SHP77 (cell line): Measurements from ENCODE around the gene UROC1.

Experiments
- DNase-seq, 2 experiments: peaks; one replicate each; lab custom pipeline; 2025; lab: John Stamatoyannopoulos, UW

Gene UROC1

DNA sequence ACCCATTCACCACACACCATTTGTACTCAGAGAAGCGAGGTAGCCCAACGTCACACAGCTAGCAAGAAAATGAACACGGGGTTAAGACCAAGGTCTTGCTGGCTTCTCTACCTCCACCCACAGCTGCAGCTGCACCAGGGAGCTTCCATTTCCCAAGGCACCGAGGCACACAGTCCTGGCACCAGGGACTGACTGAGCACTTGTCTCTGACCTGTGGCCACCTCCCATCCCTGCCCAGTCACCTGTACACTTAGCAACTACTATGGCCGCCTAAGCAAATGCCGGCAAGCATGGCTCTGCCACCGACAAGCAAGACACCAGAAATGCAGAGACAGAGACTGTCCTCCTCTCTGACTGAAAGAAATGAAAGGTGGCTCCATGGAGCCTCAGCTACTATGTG lies 57.2 kb downstream of the UROC1 start:
- no peak for DNase-seq

- DNase-seq: no peak
Observed at GRCh38 chr3:126459763-126460127, 57.8 kb downstream of the UROC1 start.

DNA sequence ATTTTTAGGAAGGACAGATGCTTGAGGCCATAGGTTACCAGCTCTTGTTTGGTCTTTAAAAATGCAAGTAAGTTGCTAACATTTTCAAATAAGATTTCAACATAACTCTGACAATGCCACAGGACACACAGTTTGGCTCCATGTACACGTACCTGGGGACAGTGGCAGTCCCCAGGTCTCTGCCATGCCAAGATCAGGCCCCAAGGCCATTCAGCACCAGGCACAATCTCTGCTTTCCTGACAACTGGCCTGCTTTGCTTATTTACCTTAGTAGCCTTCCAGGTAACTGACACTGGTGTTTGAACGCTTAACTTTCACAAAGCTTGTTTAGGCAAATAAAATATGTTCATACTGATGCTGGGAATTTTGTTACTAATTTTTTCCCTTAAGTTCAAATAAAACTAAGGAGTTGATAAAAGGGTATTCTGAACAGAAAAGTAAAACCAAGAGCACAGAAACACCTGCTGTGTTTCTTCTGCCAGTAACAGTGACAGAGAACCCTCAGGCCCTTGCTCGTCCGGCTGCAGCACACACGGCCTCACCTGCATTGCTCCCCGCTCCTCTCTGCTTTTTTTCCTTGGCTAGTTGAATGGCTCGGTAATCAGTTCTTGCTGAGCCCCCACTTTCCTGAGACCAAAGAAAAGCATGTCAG lies 58.3 kb downstream of the UROC1 start:
- DNase-seq: no peak

- DNase-seq: no peak
Observed at GRCh38 chr3:126456766-126457388, 60.7 kb downstream of the UROC1 start.

- DNase-seq: no peak
Observed at GRCh38 chr3:126456211-126456610, 61.4 kb downstream of the UROC1 start.

DNA sequence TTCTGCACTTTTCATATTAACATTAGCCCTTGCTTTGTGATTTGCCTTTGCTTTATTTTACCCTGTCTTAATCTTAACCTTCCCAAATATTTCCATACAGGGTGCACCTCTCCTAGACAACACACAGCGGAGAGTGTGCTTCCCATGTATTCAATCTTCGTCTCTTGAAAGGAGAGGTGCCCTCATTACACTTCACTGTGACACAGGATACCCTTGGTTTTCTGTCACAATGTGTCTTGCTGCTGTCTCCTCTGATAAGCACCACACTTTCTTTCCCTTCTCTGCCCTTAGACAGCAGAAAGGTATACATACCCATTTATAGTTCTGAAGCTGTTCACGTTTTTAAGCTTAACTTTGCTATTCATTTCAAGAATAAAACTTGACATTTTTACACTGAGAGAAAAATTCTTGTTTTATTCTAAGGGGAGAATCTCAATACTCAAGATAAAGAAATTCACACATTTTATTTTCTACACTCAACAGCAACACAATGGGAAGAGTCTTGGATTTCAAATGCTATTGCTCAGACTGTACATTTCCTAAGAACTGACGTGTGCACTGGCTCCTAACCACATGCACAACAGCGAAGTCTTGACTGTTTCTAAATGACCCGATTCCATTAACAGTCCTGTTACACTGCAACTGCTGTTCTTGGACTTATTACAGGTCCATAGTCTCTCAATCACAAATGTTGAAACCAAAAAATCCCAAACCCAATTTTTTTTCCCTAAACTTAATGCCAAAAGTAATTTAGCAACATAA lies 63.0 kb downstream of the UROC1 start:
- DNase-seq: no peak

- no peak for DNase-seq
Observed at GRCh38 chr3:126454025-126454424, 63.5 kb downstream of the UROC1 start.

DNA sequence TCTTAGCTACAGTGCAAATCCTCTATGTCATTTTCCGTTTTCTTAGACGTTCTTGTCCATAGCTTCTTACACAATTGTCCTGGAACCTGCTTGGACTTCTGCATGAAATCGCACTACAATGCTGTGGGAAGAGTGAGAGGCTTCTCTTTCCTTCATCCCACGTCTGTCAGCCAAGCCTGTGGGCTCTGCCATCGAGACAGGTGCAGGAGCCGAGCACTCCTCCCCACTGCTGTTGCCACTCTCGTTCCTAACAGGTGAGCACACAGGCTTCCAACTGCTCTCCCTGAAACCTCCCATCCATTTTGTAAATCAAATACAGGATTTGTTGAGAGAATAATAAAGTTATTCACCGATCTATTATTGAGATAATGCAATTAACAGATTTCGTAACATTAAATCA lies 65.4 kb downstream of the UROC1 start:
- DNase-seq: no peak

- DNase-seq: no peak
Observed at GRCh38 chr3:126451511-126451910, 66.1 kb downstream of the UROC1 start.

DNA sequence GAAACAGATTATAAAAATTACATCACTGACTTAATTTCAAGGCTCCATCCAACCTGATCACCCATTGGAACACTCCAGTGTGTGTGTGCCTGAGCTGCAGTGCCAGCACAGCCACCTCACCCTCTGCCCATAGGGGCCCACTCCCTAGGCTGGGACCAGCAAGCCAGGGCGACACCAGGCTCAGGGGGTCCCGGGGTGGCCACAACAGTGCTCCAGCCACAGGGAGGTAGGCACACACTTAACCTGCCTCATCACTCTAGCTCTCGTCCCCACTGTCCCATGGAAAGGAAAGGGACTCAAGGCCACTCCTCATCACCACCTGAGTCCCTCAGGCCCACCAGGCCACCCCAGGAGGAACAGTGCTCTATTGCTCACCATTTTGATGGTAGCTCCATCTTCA lies 66.8 kb downstream of the UROC1 start:
- no peak for DNase-seq

DNA sequence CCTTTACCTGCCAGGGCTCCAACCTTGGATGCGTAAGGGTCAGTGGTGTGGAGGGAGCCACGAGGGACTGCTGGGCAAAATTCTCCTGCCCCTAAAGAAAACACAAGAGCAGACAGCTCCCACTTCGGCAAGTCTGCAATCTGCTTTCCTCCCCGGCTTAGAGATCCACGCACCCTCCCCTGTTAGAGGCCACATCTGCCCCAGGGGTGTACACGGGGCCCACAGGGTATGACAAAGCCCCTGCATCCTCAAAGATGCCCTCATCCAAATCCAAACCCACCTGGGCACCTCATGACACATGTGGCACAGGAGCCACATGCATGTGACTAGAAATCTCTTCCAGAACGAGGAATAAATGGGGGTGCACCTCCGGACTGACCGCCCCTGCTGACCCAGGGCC lies 67.4 kb downstream of the UROC1 start:
- DNase-seq: no peak

DNA sequence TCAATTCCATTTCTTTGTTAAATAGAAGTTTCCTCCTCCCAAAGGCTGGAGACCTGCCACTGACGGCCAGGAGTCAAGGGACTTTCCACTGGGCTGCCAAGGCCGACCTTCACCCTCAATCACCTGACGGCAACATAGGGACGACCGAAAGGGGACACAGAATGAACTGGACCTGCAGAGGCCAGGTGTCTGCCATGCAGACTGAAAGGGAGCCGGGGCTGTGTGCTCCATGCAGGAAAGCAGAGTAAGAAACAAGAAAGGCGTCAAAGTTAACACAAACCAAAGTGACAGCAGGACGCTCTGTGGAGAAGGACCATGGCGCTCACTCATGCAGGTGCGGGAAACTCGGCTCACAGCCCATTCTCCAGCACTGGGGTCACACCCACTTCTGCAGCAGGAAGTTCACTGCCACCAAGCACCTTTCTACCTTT lies 67.9 kb downstream of the UROC1 start:
- no peak for DNase-seq

DNA sequence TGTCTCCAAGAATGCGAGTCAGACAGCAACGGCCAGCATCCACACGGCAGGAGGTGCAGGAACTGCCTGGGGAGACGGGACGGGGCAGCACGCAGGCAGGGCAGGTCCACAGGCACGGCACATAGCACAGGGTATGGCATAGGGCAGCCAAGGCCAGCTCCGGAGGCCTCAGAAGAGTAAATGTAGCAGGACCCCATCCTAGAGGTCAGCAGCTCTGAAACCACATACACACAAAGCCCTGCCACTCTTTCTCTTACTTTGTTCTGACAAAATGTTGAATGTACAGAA lies 68.7 kb downstream of the UROC1 start:
- DNase-seq: no peak

- DNase-seq: no peak
Observed at GRCh38 chr3:126448136-126448892, 69.3 kb downstream of the UROC1 start.

DNA sequence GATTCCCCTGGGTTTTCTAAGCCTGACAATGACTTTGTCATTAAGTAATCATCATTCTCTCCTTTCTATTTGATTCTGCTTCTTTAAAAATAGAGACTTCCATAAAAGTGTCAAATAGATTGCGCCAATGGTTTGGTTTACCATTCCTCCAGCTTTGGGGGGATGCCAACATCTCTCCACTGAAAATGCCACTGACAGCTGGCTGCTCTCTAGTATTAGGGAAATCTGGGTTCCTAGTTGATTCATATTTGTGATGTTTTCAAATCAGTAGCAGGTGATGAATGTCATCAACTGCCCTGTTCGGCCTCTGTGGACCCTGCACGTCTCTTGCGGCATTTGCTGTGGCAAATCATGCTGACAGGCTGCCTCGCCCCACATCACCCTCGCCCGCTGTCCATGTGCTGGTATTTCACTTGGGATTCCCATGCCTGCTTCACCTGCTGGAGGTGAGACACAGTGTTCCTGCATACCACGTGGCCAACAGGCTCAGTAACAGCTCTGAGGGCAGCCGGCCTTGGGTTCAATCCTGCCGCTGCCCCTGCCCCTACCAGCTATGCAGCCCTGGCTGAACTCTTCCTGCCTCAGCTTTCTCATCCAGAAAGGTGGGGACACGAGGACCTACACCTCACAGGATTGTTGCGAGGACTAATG lies 70.0 kb downstream of the UROC1 start:
- no peak for DNase-seq

DNA sequence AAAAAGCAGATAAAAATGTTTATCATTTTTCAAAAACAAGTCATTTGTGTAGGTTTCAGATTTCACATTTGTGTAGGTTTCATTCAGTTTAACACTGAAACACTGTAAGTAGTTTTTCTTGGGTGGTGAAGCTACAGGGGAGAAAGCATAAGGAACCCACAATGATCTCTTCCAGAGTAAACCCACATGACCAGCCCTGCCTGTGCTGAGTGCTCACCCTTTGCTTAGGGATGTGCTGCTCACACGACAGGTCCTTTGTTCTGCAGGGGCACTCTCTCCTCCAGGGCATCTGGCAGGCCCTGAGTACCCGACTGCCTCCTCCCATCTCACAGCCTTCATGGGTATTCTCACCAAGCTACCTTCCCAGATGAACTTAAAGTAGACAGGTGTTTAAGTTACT lies 70.8 kb downstream of the UROC1 start:
- no peak for DNase-seq

- no peak for DNase-seq
Observed at GRCh38 chr3:126446301-126446700, 71.3 kb downstream of the UROC1 start.

DNA sequence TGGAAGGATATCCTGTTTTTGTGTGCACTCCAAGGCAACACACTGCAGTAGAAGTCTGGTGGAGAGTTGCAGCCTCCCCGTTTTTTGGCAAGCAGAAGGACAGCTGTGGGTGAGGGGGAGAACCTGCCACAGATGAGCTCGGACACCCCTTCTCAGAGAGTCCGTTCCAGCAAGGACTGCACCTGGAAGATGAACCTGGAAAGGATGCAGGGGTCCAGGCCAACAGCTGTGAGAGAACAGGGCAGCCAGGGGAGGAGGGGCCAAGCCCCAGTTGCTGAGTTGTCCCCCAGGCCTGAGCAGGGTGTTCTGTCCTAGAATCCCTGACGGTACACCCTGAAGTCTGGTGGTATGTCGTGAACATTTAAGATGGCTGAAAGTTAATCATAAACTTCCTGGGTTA lies 72.1 kb downstream of the UROC1 start:
- DNase-seq: no peak

DNA sequence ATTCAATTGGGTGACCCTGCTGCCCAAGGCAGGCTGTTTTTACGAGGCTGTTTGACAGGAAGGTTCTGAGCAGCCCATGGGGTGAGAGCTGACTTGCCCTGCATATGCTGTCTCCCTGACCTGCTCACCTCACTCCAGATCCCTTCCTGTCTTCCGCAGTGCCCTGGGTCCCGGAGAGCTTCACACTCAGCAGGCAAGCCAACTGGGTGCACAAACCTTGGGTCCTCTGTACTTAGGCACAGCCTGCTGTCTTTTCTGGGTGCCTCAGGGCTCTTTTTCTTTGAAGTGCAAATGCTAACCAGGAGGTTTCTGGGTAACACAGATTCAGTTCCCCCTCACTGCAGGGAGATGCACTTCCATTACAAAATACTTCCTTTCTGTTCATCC lies 74.7 kb downstream of the UROC1 start:
- no peak for DNase-seq

DNA sequence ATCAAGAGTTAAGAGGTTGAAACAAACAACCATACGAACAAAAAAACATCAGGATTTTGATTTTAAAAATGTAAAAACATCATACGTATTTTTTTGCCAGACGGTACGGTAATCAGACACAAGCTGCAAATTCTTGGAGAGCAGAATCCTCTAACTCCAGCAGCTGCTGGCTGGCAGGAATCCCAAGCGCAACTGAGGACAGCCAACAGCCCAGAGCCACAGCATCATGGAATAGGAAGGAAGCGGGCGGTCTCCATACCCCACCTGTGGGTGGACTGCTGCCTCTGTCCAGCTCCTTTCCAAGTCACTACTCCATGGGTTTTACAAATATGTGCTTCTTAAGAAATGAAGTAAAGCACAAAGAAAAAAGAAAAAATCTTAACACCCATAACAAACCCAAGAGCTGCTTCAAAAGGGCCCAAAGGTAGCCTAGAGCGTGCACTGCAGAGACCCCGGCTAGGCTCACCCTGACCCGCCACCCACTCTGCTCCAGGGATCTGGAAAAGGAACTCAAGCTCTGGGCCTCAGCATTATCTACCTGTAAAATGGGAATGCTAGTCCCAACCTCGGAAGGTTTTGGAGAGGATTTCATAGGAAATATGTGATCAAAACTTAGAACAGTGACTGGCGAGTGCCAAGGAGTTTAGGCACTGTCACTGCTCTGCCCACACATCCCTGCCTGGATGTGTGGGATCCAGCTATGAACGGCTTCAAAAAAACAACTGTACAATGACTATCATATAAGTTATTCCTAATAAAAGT lies 75.3 kb downstream of the UROC1 start:
- DNase-seq: no peak

- DNase-seq: no peak
Observed at GRCh38 chr3:126441256-126441880, 76.2 kb downstream of the UROC1 start.
